ENCODE data around the gene BMPER. TPM values are rescaled to one million over a fixed set of nuclear protein-coding genes. Genes with fewer than 3 reads are reported as not detected.

Gene BMPER
- total RNA-seq, 4 donors from 2014 or later, result 0.25 to 2.3 (median 0.96) TPM

DNA sequence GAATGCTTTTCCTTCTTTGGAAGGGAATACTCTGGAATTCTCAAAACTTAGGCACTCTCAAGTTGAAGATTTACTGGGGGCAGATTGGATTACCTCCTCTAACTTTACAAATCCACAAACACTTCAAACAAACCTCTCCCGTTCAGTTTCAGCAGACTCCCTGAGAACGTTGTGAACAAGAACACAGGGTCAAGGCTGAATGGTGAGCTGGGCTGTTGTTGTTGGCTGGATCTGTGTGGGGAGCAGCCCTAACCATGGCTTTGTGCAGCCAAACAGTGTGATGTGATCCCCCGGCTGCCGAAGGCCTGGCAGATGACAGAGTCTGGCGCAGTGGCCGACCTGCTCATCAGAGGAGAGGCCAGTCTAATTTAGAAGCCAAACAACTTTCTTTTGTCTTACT, 93.1 kb downstream of the BMPER start:
- no peak overlapping the region for H3K27ac ChIP-seq

GRCh38 chr7:34011017-34011695, 105.8 kb downstream of the BMPER start:
- Histone ChIP-seq H3K4me1 (no peaks in the 10 kb centered on the region), H3K9me3 (no peaks in the 10 kb centered on the region), H3K27ac (no peak overlapping the region), H3K36me3 (no peaks in the 10 kb centered on the region), H3K27me3 (no peaks in the 10 kb centered on the region), H3K4me3 (replicated peaks in 1 of 3) (no peak overlapping the region)
- intact Hi-C loops (cut with DNase I), result no loop called here
- TF ChIP-seq POLR2A (IDR thresholded peaks at IDR 0.05), result no peak
- no peak for TF ChIP-seq CTCF (IDR thresholded peaks at IDR 0.05)
- DNase-seq, result no peak
- WGBS, 2 donors, result 76 to 82% methylated on average over 3 of the region's 3 CpGs

More for the DNA sequence above, 93.1 kb downstream of the BMPER start:
- Histone ChIP-seq H3K4me1 (no peaks in the 10 kb centered on the region), H3K4me3 (replicated peaks in 1 of 3) (no peak overlapping the region), H3K36me3 (no peaks in the 10 kb centered on the region), H3K9me3 (no peaks in the 10 kb centered on the region), H3K27me3 (no peaks in the 10 kb centered on the region)
- TF ChIP-seq POLR2A (IDR thresholded peaks at IDR 0.05) (no peak), CTCF (IDR thresholded peaks at IDR 0.05) (no peak)
- 60 to 70% methylated on average over 6 of the region's 6 CpGs for WGBS, 2 donors
- intact Hi-C loops (cut with DNase I), result no loop called here
- no peak for DNase-seq

GRCh38 chr7:34011696-34012095, 106.4 kb downstream of the BMPER start:
- no peak for TF ChIP-seq POLR2A (IDR thresholded peaks at IDR 0.05)
- TF ChIP-seq CTCF (IDR thresholded peaks at IDR 0.05), result no peak
- Histone ChIP-seq H3K27ac (no peak overlapping the region), H3K4me3 (replicated peaks in 1 of 3) (no peak overlapping the region), H3K36me3 (no peaks in the 10 kb centered on the region), H3K4me1 (no peaks in the 10 kb centered on the region), H3K9me3 (no peaks in the 10 kb centered on the region), H3K27me3 (no peaks in the 10 kb centered on the region)
- DNase-seq, result no peak
- intact Hi-C loops (cut with DNase I), result no loop called here
- WGBS, 2 donors, result 40 to 46% methylated on average over 1 of the region's 1 CpG

GRCh38 chr7:34013421-34013820, 108.1 kb downstream of the BMPER start:
- H3K36me3 ChIP-seq, result no peaks in the 10 kb centered on the region
- TF ChIP-seq CTCF (IDR thresholded peaks at IDR 0.05), result no peak
- no peak for TF ChIP-seq POLR2A (IDR thresholded peaks at IDR 0.05)
- intact Hi-C loops (cut with DNase I), result no loop called here
- WGBS, 2 donors, result 94 to 98% methylated on average over 1 of the region's 1 CpG
- no peaks in the 10 kb centered on the region for H3K9me3 ChIP-seq
- no peaks in the 10 kb centered on the region for H3K4me1 ChIP-seq
- DNase-seq, result no peak
- H3K27me3 ChIP-seq, result no peaks in the 10 kb centered on the region
- H3K4me3 ChIP-seq (replicated peaks in 1 of 3), result no peak overlapping the region
- H3K27ac ChIP-seq, result no peak overlapping the region

- no peaks in the 10 kb centered on the region for H3K27me3 ChIP-seq
- 88 to 93% methylated on average over 4 of the region's 4 CpGs for WGBS, 2 donors
- H3K27ac ChIP-seq, result no peak overlapping the region
- intact Hi-C loops (cut with DNase I), result no loop called here
- no peaks in the 10 kb centered on the region for H3K9me3 ChIP-seq
- no peak for TF ChIP-seq CTCF (IDR thresholded peaks at IDR 0.05)
- no peak for TF ChIP-seq POLR2A (IDR thresholded peaks at IDR 0.05)
- no peak for DNase-seq
- no peaks in the 10 kb centered on the region for H3K36me3 ChIP-seq
- H3K4me3 ChIP-seq (replicated peaks in 1 of 3), result no peak overlapping the region
- no peaks in the 10 kb centered on the region for H3K4me1 ChIP-seq
These were observed 110.3 kb downstream of the BMPER start for GRCh38 chr7:34015651-34016050.

Data from thyroid gland (tissue), 4 donors.